ENCODE measurements around the gene TMEM269.
"Not testable (repeated sequence)": the region's sequence is repeated elsewhere in the genome, so short reads cannot be mapped to it uniquely, and the experiment has no call there.

TMEM269 gene

GRCh38 chr1:42750041-42750440, 34.8 kb upstream of the TMEM269 start:
- no peak overlapping the region for H3K18ac ChIP-seq (ENCODE audit: low read length)
- no peak overlapping the region for H2BK120ac ChIP-seq (ENCODE audit: insufficient read depth, low read length, poor library complexity)
- no peaks in the 10 kb centered on the region for H3K4me1 ChIP-seq (ENCODE audit: control insufficient read depth in 1 of 2, insufficient read depth in 2 of 2, low read length in 2 of 2)
- H3K4me2 ChIP-seq (ENCODE audit: low read length) = no peak overlapping the region
- no peaks in the 10 kb centered on the region for H3K79me2 ChIP-seq (ENCODE audit: control insufficient read depth, insufficient read depth, low read length, poor library complexity)
- H3K4ac ChIP-seq (ENCODE audit: low read depth, low read length) = no peak overlapping the region
- H4K12ac ChIP-seq (ENCODE audit: low read depth, low read length) = no peak overlapping the region
- H4K8ac ChIP-seq (ENCODE audit: low read depth, low read length) = no peak overlapping the region
- peaks cover 64 to 74% of the 10 kb centered on the region in 2 experiments for H3K36me3 ChIP-seq (ENCODE audit: control insufficient read depth in 1 of 2, insufficient read depth in 2 of 2, low read length in 2 of 2)
- peak overlapping the region; percentile 18 for H3K4me3 ChIP-seq (ENCODE audit: low read depth, low read length)
- H2BK5ac ChIP-seq (ENCODE audit: low read depth, low read length, poor library complexity) = no peak overlapping the region
- H3K27me3 ChIP-seq (ENCODE audit: insufficient read depth, low read length) = no peaks in the 10 kb centered on the region
- H3K79me1 ChIP-seq (ENCODE audit: low read length) = no peaks in the 10 kb centered on the region
- no peak for DNase-seq
- H3K14ac ChIP-seq (ENCODE audit: low read length) = no peak overlapping the region
- H3K9me3 ChIP-seq (ENCODE audit: insufficient read depth, low read depth, low read length) = peaks cover 10% of the 10 kb centered on the region
- no peak overlapping the region for H2AFZ ChIP-seq (ENCODE audit: insufficient read depth, low read length, poor library complexity)
- H3K23ac ChIP-seq (ENCODE audit: low read length) = no peak overlapping the region
- H2AK5ac ChIP-seq (ENCODE audit: low read length) = no peak overlapping the region
- no CpG with 5 or more reads among the region's 12 CpGs for WGBS (ENCODE audit: extremely low coverage, insufficient coverage, insufficient read length)
- H4K91ac ChIP-seq (ENCODE audit: low read depth, low read length) = no peak overlapping the region
- no peak overlapping the region for H3K9ac ChIP-seq (ENCODE audit: low read length)
- H3K27ac ChIP-seq (ENCODE audit: low read depth, low read length) = no peak overlapping the region
- H2BK12ac ChIP-seq (ENCODE audit: low read length) = no peak overlapping the region

GRCh38 chr1:42751511-42752070, 33.2 kb upstream of the TMEM269 start:
- not testable (repeated sequence) for H3K27ac ChIP-seq (ENCODE audit: low read depth, low read length); H2BK12ac ChIP-seq (ENCODE audit: low read length); H3K4ac ChIP-seq (ENCODE audit: low read depth, low read length); H3K9ac ChIP-seq (ENCODE audit: low read length); H3K79me1 ChIP-seq (ENCODE audit: low read length); H2AFZ ChIP-seq (ENCODE audit: insufficient read depth, low read length, poor library complexity); H3K23ac ChIP-seq (ENCODE audit: low read length); H2BK5ac ChIP-seq (ENCODE audit: low read depth, low read length, poor library complexity); H3K27me3 ChIP-seq (ENCODE audit: insufficient read depth, low read length); H4K12ac ChIP-seq (ENCODE audit: low read depth, low read length); H3K4me3 ChIP-seq (ENCODE audit: low read depth, low read length); H3K4me2 ChIP-seq (ENCODE audit: low read length); DNase-seq; H3K4me1 ChIP-seq (ENCODE audit: control insufficient read depth in 1 of 2, insufficient read depth in 2 of 2, low read length in 2 of 2); H3K14ac ChIP-seq (ENCODE audit: low read length); H4K91ac ChIP-seq (ENCODE audit: low read depth, low read length); H2AK5ac ChIP-seq (ENCODE audit: low read length); H3K18ac ChIP-seq (ENCODE audit: low read length); H4K8ac ChIP-seq (ENCODE audit: low read depth, low read length); H3K79me2 ChIP-seq (ENCODE audit: control insufficient read depth, insufficient read depth, low read length, poor library complexity); H2BK120ac ChIP-seq (ENCODE audit: insufficient read depth, low read length, poor library complexity)
- H3K36me3 ChIP-seq (ENCODE audit: control insufficient read depth in 1 of 2, insufficient read depth in 2 of 2, low read length in 2 of 2) = peaks cover 62 to 76% of the 10 kb centered on the region in 2 experiments
- no CpG with 5 or more reads among the region's 8 CpGs for WGBS (ENCODE audit: extremely low coverage, insufficient coverage, insufficient read length)
- peaks cover 10% of the 10 kb centered on the region for H3K9me3 ChIP-seq (ENCODE audit: insufficient read depth, low read depth, low read length)

- no peak overlapping the region for H2AFZ ChIP-seq (ENCODE audit: insufficient read depth, low read length, poor library complexity)
- H3K79me2 ChIP-seq (ENCODE audit: control insufficient read depth, insufficient read depth, low read length, poor library complexity) = no peaks in the 10 kb centered on the region
- no peak overlapping the region for H2BK12ac ChIP-seq (ENCODE audit: low read length)
- H3K9ac ChIP-seq (ENCODE audit: low read length) = no peak overlapping the region
- no peak overlapping the region for H4K12ac ChIP-seq (ENCODE audit: low read depth, low read length)
- no peak overlapping the region for H3K14ac ChIP-seq (ENCODE audit: low read length)
- H3K23ac ChIP-seq (ENCODE audit: low read length) = no peak overlapping the region
- no peaks in the 10 kb centered on the region for H3K79me1 ChIP-seq (ENCODE audit: low read length)
- H3K4me3 ChIP-seq (ENCODE audit: low read depth, low read length) = no peak overlapping the region
- no peak overlapping the region for H3K27ac ChIP-seq (ENCODE audit: low read depth, low read length)
- H2BK5ac ChIP-seq (ENCODE audit: low read depth, low read length, poor library complexity) = no peak overlapping the region
- H2BK120ac ChIP-seq (ENCODE audit: insufficient read depth, low read length, poor library complexity) = no peak overlapping the region
- H2AK5ac ChIP-seq (ENCODE audit: low read length) = no peak overlapping the region
- H4K8ac ChIP-seq (ENCODE audit: low read depth, low read length) = no peak overlapping the region
- no CpG with 5 or more reads among the region's 6 CpGs for WGBS (ENCODE audit: extremely low coverage, insufficient coverage, insufficient read length)
- H3K4me2 ChIP-seq (ENCODE audit: low read length) = no peak overlapping the region
- H3K27me3 ChIP-seq (ENCODE audit: insufficient read depth, low read length) = no peaks in the 10 kb centered on the region
- H3K18ac ChIP-seq (ENCODE audit: low read length) = no peak overlapping the region
- no peak overlapping the region for H3K4ac ChIP-seq (ENCODE audit: low read depth, low read length)
- peaks cover 59 to 72% of the 10 kb centered on the region in 2 experiments for H3K36me3 ChIP-seq (ENCODE audit: control insufficient read depth in 1 of 2, insufficient read depth in 2 of 2, low read length in 2 of 2)
- peaks cover 10% of the 10 kb centered on the region for H3K9me3 ChIP-seq (ENCODE audit: insufficient read depth, low read depth, low read length)
- H3K4me1 ChIP-seq (ENCODE audit: control insufficient read depth in 1 of 2, insufficient read depth in 2 of 2, low read length in 2 of 2) = no peaks in the 10 kb centered on the region
- H4K91ac ChIP-seq (ENCODE audit: low read depth, low read length) = no peak overlapping the region
- no peak for DNase-seq
Measured at GRCh38 chr1:42752284-42752683, 32.5 kb upstream of the TMEM269 start.

GRCh38 chr1:42753070-42753469, 31.7 kb upstream of the TMEM269 start:
- Histone ChIP-seq H3K4me1 (ENCODE audit: control insufficient read depth in 1 of 2, insufficient read depth in 2 of 2, low read length in 2 of 2) (no peaks in the 10 kb centered on the region), H2BK5ac (ENCODE audit: low read depth, low read length, poor library complexity) (no peak overlapping the region), H2BK12ac (ENCODE audit: low read length) (no peak overlapping the region), H3K79me1 (ENCODE audit: low read length) (no peaks in the 10 kb centered on the region), H3K4ac (ENCODE audit: low read depth, low read length) (no peak overlapping the region), H4K91ac (ENCODE audit: low read depth, low read length) (no peak overlapping the region), H3K14ac (ENCODE audit: low read length) (no peak overlapping the region), H2AK5ac (ENCODE audit: low read length) (no peak overlapping the region), H3K4me3 (ENCODE audit: low read depth, low read length) (no peak overlapping the region), H3K23ac (ENCODE audit: low read length) (no peak overlapping the region), H4K8ac (ENCODE audit: low read depth, low read length) (no peak overlapping the region), H3K4me2 (ENCODE audit: low read length) (no peak overlapping the region), H3K18ac (ENCODE audit: low read length) (no peak overlapping the region), H4K12ac (ENCODE audit: low read depth, low read length) (no peak overlapping the region), H2BK120ac (ENCODE audit: insufficient read depth, low read length, poor library complexity) (no peak overlapping the region), H3K9me3 (ENCODE audit: insufficient read depth, low read depth, low read length) (peaks cover 9% of the 10 kb centered on the region), H3K27ac (ENCODE audit: low read depth, low read length) (no peak overlapping the region), H3K9ac (ENCODE audit: low read length) (no peak overlapping the region), H2AFZ (ENCODE audit: insufficient read depth, low read length, poor library complexity) (no peak overlapping the region), H3K36me3 (ENCODE audit: control insufficient read depth in 1 of 2, insufficient read depth in 2 of 2, low read length in 2 of 2) (peaks cover 55 to 71% of the 10 kb centered on the region in 2 experiments), H3K27me3 (ENCODE audit: insufficient read depth, low read length) (no peaks in the 10 kb centered on the region), H3K79me2 (ENCODE audit: control insufficient read depth, insufficient read depth, low read length, poor library complexity) (no peaks in the 10 kb centered on the region)
- no peak for DNase-seq
- no CpG with 5 or more reads among the region's 1 CpG for WGBS (ENCODE audit: extremely low coverage, insufficient coverage, insufficient read length)
